DLD1 (cell line): ENCODE data around the gene KIF21A.

Experiments
- in situ Hi-C: cut with HindIII; loops from 2 replicates; pipeline ENCODE4 v1.10.0; 2017; ENCODE audit warnings: low sequenced_read_pairs

KIF21A gene

GRCh38 chr12:39389399-39390150 lies 53.3 kb downstream of the KIF21A start:
- in situ Hi-C loops, result no loop called here

DNA sequence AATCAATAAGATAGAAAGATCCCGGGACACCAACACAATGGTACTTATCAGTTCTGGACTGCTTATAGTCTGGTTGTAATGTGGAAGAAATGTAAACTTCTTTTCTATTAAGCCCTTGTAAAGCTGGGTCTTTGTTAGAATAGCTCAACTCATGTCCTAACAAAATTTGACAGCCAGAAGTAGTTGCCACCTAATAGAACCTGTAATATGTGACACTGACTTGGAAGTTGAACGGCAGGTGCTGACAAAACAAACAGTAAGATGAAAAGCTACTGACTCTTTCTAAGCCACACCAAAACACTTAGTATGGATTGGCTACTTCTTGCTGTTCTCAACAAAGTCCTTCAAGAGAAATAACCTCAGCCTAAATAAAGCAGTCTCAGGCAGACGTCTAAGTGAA lies 56.6 kb downstream of the KIF21A start:
- in situ Hi-C loops, result no loop called here

DNA sequence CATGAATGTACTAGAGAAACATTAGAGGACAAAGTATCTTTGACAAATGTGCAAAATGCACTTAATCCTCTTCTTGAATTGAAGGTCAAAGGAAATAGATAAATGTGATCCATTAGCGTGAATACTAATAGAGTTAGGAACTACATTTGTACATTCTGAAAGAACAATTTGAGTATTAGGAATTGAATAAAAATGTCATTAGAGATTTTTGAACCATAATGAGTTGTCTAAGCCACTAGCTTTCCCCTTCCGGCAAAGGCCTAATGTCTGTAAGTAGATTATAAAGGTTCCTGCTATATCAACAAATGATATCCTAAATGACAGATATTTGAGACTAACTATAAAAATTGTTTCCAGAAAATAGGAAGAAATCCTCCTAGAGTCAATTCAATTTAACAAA lies 59.8 kb downstream of the KIF21A start:
- in situ Hi-C loops, result no loop called here

- in situ Hi-C loops, result no loop called here
These were observed 62.8 kb downstream of the KIF21A start for GRCh38 chr12:39380090-39380489.

DNA sequence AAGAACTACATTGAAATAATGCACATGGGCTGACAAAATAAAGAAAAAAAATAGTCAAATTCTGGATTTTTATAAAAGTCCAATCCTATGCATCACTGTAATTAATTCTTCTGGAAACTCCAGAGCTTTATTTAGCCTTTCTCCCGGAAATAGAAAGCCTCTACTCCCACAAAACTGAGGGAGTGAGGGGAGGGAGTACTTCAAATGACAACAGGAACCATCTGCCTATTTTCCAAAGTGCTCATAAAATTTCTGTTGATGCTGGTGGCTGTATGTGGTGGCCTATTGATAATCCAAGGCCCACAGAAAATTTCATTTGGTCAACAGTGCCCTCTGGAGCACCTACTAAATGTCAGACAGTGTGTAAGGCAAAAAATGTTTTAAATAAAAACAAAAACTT lies 64.6 kb downstream of the KIF21A start:
- in situ Hi-C loops, result no loop called here

DNA sequence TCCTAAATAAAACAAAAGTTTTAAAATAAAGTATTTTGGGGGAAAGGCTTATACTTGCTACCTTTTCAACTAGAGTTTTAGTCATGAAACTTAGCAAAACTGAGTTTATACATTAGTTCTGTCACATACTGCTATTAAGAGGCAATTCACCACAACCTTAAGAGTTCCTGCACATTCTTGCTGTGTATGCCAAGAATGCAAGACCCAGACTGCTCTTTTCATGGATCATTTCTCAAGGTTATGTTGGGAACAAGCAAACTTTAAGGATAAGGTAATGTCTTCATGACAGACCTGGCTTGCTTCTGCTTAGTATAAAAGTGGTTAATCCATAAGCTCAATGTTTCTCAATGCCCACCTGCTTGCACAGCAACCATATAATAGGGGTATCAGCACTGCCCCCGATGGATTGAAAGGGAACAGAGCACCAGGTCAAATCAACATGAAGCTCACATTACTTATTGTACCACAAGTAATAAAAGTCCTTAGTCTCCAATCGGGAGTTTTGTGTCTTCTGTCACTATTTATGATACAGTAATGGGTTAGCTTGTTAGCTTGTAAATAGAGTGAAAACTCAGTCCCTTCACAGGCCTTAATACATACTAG lies 67.6 kb downstream of the KIF21A start:
- in situ Hi-C loops, result no loop called here

GRCh38 chr12:39372929-39373328 lies 70.0 kb downstream of the KIF21A start:
- in situ Hi-C loops, result no loop called here

DNA sequence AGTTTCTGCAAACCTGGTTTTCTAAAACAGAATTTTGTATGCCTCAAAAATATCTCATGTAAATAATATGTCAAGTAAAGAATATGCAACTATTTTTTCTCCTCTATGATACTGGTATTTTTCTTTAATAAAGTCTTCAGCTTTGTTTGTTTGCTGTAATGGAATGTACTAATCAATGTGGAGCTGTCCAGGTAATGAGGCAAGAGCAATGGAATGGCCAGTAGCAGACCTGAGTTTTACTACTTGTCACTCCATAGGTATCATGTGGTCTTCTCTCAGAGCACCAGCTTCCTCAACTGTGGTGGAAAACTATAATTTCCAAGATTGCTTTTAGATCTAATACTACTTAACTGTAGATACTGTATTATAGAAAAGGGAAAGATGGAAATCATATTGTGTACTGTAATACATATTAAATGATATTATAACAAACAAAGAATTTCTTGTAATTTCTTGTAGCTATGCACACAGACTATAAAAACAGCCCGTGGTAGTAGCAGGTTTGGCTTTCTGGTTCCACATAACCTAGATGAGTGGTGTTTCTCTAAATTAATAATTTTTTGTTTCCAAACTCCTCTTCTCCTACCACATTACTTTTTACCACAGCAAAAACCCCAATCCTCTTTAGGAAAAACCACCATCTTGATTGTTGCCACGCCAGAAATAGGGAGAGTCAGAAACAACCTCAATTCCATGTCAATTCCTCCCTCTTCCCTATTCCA lies 70.6 kb downstream of the KIF21A start:
- in situ Hi-C loops, result no loop called here

DNA sequence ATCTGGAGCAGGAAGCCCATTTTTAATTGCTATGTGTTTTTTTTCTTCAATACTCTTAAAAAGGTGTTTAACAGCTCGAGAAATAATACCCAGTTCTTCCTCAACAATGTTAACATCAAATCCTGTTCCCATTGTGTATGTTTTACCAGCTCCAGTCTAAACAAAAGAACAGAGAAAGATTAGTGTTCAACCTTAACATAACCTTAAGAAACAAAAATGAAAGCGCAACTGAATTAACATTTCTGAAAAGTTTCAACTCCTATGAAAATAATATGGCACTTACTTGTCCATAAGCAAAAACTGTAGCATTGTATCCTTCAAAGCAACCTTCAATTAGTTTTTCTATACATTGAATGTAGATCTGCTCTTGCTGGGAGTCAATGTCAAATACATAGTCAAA lies 73.2 kb downstream of the KIF21A start:
- in situ Hi-C loops, result no loop called here

DNA sequence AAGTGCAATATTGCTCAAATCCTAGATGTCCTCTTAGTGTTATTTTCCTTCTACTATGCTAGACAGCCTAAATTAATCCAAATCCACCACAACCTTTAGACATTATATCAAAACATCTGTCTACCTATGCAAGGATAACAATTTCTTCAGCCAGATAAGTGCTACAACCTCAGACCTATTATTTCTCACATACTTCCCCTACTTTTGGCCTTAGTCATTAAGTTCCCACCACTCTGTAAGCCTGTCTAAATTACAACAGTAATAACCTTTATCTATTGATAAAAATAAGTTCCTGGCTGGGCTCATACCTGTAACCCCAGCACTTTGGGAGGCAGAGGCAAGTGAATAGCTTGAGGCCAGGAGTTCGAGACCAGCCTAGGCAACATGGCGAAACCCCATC lies 74.0 kb downstream of the KIF21A start:
- in situ Hi-C loops, result no loop called here

DNA sequence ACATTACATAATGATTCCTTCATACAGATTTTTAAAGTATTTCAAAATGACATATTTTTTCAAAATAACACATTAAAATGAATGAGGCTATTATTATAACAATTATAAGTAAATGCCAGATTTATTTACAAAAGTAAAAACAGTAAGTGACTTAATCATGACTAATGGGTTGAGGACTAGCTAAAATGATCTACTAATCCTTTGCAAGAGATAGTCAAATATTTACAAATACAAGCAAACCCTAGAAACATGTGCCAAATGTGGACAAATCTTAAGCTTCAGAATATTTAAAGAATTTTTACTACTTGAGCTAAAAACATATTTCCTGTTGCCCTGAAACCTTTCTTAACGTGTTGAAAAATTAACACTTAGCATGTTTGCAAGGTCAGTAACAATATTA lies 74.8 kb downstream of the KIF21A start:
- in situ Hi-C loops, result no loop called here

DNA sequence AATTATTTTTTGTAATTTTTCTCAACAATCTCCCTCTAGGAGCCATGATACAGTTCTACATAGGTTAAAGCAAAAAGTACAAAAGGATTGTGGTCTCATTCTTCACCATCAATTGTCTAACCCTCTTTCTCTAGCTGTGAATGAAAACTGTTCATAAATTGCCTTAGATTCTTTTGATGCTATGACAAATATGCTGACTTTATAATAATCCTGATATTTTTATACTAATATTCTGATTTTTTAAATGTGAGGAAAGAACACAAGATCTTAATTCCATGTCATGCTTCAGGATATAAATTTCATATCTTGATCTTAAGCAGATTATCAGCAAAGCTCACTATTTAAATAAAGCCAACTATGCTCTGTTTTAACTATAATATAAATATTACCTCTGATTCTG lies 75.4 kb downstream of the KIF21A start:
- in situ Hi-C loops, result no loop called here

GRCh38 chr12:39365364-39366001 lies 77.4 kb downstream of the KIF21A start:
- in situ Hi-C loops, result no loop called here

DNA sequence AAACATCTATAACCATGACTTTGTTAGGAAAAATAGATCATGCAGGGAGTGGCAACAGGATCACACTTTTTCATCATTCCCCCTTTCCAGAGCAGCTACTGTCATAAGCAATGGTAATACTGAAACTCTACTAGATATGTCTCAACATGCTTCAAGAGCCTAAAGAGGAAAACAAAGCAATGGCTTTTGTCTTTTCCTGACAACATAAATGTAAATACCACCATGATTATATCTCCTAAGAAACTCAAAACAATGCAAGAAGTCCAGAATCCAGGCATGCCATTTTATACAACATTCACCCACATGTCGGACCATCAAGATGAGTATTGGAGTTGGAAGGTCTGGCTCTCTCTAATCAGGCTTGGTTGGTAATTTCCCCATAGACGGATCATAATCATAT lies 78.7 kb downstream of the KIF21A start:
- in situ Hi-C loops, result no loop called here

DNA sequence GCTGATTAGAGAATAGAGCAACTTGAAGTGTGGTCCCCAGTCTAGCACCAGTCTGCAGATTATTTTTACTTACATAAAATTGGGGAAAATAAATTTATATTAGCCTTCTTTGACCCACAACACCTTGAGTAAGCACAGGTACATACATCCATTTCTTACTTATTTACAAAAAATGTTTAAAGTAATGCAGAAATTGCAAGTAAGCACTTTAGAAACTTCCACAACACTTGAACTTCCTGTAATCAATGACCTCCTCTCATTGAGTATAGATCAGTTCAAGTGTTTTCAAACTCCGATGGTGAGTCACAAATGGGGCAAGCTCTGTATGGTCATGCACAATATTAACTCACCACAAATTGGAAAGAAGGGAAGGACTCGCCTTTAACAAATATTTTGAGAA lies 83.3 kb downstream of the KIF21A start:
- in situ Hi-C loops, result no loop called here

- in situ Hi-C loops, result no loop called here
These were observed 85.9 kb downstream of the KIF21A start for GRCh38 chr12:39357041-39357440.

DNA sequence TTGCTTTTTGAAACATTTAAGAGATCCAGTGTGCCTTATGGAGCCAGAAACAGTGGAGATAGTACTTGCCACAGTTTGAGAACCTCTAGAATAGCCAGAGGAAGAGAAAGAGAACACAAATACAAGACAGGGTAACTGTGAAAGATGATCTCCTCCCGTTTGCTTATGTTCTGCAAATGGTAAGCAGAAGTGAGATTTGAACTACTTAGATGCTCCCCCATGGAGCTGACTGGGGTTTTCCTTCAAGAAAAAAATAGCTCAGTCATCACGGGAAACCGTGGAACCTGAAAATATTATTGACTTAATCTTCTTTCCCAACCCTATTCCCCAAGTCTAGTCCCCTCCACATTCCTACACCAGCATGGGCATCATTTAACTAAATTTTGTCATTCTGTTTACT lies 87.1 kb downstream of the KIF21A start:
- in situ Hi-C loops, result no loop called here

GRCh38 chr12:39354955-39355354 lies 88.0 kb downstream of the KIF21A start:
- in situ Hi-C loops, result no loop called here

DNA sequence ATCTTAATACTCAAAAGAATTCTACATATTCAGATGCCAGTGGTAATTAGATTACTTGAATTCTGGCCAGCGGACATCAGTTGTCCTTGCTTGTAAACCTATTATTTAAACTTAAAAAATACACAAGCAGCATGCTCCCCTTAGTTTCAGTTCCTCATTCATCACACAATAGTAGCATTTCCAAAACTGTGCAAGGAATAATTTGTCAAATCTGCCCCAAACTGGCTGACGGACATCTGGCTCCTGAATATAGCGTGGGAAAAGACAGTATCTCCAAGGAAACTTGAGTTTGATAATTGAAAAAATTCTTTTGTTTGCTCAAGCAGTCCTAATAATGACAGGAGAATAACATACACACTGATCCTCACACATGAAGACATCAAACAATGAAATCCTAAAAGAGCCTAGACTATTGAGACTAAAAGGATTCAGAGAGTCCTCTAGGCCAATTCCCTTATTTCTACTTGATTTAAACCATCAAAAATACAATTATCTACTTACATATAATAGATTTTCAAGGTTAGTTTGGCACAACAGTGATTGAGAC lies 90.4 kb downstream of the KIF21A start:
- in situ Hi-C loops, result no loop called here

DNA sequence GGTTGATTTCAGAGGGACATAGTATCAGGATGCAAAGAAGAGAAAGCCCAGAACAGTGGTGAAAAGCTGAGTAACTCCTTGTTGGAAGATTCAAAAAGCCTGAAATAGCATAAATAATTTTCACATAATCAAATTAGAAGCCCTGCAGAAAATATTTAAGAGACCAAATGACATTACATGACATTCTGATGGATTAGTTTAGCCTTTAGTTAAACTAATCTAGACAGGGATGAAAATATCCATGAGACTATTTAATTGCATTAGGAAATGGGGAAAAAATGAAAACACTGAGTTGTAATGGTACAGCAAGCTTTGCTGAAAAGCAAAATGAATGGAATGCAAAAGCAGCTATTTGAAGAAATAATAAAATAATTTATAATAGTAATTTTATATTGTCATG lies 91.8 kb downstream of the KIF21A start:
- in situ Hi-C loops, result no loop called here

- in situ Hi-C loops, result no loop called here
These were observed 93.8 kb downstream of the KIF21A start for GRCh38 chr12:39348941-39349626.
